ENCODE measurements around the gene PRPF40B. TPM values are rescaled to one million over a fixed set of nuclear protein-coding genes. Genes with fewer than 3 reads are reported as not detected.

The PRPF40B gene
- total and polyA plus RNA-seq, 9 of the 15 experiments (the other 6 are each of a cell fraction or from before 2014, with no cell fraction given): 0.55 to 10.6 (median 4.8) TPM

DNA sequence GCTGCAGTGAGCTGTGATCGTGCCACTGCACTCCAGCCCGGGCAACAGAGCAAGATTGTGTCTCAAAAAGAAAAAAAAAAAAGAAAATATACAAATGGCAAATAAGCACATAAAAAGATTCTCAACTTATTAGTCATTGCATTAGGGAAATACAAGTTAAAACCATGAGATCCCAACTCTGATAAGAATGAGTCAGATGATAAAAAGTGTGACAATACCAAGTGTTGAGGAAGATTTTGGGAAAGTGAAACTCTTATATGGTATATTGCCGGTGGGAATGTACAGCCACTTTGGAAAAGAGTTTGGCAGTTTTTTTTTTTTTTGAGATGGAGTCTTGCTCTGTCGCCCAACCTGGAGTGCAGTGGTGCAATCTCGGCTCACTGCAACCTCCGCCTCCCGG lies 7.6 kb upstream of the PRPF40B start (continued):
- TF ChIP-seq KLF16 (IDR thresholded peaks at IDR 0.05) (no peak), ZEB2 (IDR thresholded peaks at IDR 0.05) (no peak), MEF2D (tag; conservative IDR thresholded peaks at IDR 0.05; ENCODE audit: low read depth) (no peak), ZNF184 (CRISPR knock-in tag; IDR thresholded peaks at IDR 0.05) (peak; percentile 87), IRF2 (CRISPR knock-in tag; IDR thresholded peaks at IDR 0.05) (no peak)

DNA sequence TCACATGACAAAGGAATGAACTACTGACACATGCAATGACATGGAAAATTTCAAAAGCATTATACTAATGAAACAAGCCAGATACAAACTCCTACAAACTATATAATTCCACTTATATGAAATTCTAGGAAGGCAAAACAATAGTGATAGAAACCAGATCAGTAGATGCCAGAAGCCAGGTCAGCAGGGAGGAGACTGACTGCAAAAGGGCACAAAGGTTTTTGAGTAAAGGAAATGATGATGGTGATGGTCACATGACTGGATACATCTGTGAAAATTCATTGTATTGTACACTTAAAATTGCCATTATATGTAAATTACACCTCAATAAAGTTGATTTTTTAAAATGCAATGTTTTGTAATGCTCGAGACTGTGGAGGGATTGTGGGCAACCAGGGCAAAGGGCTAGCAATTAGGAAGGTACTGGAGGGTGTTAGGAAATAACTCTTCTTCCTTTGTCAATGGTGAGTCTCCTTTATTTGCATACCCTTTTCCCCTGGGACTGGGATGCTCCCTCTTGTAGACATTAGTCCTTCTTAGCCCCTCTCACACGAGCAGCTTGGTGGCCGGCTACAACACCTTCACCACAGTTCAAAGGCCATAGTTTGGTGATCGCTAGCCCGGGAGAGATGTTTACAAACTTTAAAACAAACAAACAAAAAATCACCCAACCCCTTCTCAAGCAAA lies 6.7 kb upstream of the PRPF40B start:
- H3K79me2 ChIP-seq (ENCODE audit: control insufficient read depth, insufficient read depth, low read length): no peaks in the 10 kb centered on the region
- WGBS (ENCODE audit: insufficient coverage, low coverage, missing lambda C conversion rate): 39% methylated on average over 5 of the region's 5 CpGs
- ATAC-seq (no peak), DNase-seq (ENCODE audit: extremely low read depth in 1 of 4, low spot score in 3 of 4) (no peak), FAIRE-seq (no peak)
- TF ChIP-seq, protein P1, sequence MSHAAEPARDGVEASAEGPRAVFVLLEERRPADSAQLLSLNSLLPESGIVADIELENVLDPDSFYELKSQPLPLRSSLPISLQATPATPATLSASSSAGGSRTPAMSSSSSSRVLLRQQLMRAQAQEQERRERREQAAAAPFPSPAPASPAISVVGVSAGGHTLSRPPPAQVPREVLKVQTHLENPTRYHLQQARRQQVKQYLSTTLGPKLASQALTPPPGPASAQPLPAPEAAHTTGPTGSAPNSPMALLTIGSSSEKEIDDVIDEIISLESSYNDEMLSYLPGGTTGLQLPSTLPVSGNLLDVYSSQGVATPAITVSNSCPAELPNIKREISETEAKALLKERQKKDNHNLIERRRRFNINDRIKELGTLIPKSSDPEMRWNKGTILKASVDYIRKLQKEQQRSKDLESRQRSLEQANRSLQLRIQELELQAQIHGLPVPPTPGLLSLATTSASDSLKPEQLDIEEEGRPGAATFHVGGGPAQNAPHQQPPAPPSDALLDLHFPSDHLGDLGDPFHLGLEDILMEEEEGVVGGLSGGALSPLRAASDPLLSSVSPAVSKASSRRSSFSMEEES (CRISPR knock-in tag; IDR thresholded peaks at IDR 0.05): peak; percentile 67
- TF ChIP-seq, protein P2, sequence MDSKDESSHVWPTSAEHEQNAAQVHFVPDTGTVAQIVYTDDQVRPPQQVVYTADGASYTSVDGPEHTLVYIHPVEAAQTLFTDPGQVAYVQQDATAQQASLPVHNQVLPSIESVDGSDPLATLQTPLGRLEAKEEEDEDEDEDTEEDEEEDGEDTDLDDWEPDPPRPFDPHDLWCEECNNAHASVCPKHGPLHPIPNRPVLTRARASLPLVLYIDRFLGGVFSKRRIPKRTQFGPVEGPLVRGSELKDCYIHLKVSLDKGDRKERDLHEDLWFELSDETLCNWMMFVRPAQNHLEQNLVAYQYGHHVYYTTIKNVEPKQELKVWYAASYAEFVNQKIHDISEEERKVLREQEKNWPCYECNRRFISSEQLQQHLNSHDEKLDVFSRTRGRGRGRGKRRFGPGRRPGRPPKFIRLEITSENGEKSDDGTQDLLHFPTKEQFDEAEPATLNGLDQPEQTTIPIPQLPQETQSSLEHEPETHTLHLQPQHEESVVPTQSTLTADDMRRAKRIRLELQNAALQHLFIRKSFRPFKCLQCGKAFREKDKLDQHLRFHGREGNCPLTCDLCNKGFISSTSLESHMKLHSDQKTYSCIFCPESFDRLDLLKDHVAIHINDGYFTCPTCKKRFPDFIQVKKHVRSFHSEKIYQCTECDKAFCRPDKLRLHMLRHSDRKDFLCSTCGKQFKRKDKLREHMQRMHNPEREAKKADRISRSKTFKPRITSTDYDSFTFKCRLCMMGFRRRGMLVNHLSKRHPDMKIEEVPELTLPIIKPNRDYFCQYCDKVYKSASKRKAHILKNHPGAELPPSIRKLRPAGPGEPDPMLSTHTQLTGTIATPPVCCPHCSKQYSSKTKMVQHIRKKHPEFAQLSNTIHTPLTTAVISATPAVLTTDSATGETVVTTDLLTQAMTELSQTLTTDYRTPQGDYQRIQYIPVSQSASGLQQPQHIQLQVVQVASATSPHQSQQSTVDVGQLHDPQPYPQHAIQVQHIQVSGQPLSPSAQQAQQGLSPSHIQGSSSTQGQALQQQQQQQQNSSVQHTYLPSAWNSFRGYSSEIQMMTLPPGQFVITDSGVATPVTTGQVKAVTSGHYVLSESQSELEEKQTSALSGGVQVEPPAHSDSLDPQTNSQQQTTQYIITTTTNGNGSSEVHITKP (IDR thresholded peaks at IDR 0.05; ENCODE audit: partially characterized antibody): no peak
- ChIA-PET CTCF (ENCODE audit: low intra/inter-chr PET ratio) (no interaction called here), POLR2A (no interaction called here)
- no peaks in the 10 kb centered on the region for H3K27me3 ChIP-seq (ENCODE audit: control insufficient read depth in 2 of 2, insufficient read depth in 2 of 2, low read length in 2 of 2)
- no TSS peak for BruUV-seq (replicated peaks)
- no peaks in the 10 kb centered on the region for H3K9me1 ChIP-seq (ENCODE audit: control insufficient read depth, insufficient read depth, low read length)
- peaks cover 2 to 4% of the 10 kb centered on the region in 2 experiments for H3K4me1 ChIP-seq (replicated peaks in 1 of 2; ENCODE audit: control insufficient read depth in 2 of 2, insufficient read depth in 2 of 2, low read length in 2 of 2)
- H2AFZ ChIP-seq (ENCODE audit: low read depth, low read length): no peak overlapping the region
- in situ Hi-C loops (cut with MboI) (no loop called here), intact Hi-C loops (cut with micrococcal nuclease) (no loop called here)
- H3K27ac ChIP-seq (ENCODE audit: extremely low read depth, low read depth, low read length): no peak overlapping the region
- H3K36me3 ChIP-seq (ENCODE audit: control insufficient read depth, insufficient read depth, low read length): no peaks in the 10 kb centered on the region
- no peak overlapping the region for H3K4me3 ChIP-seq
- H3K4me2 ChIP-seq (ENCODE audit: insufficient read depth, low read length): no peak overlapping the region
- no peak overlapping the region for H3K9ac ChIP-seq (ENCODE audit: insufficient read depth in 1 of 2, low read depth in 2 of 2, low read length in 2 of 2)
- H4K20me1 ChIP-seq (replicated peaks; ENCODE audit: control insufficient read depth, insufficient read depth, low read length): no peaks in the 10 kb centered on the region
- no peaks in the 10 kb centered on the region for H3K9me3 ChIP-seq (replicated peaks; ENCODE audit: control insufficient read depth, insufficient read depth, low read depth, low read length)

Data from K562 (cell line).